ENCODE data around the gene SRM.
"Not testable (repeated sequence)": the region's sequence is repeated elsewhere in the genome, so short reads cannot be mapped to it uniquely, and the experiment has no call there.

The SRM gene

GRCh38 chr1:11059968-11060830, at the start of gene SRM:
SRM (minus strand) TSS chr1:11060018; CDS start chr1:11059943, 75 bp downstream.
- no peaks in the 10 kb centered on the region for H3K27me3 ChIP-seq (ENCODE audit: control insufficient read depth in 2 of 2, insufficient read depth in 2 of 2, low read length in 2 of 2)
- H3K4me3 ChIP-seq (ENCODE audit: low read length in 2 of 2), result peak within 1 kb of the TSS; percentile 72 to 86
- no peaks in the 10 kb centered on the region for H3K9me3 ChIP-seq (ENCODE audit: control insufficient read depth in 2 of 2, low read length in 2 of 2)
- H3K4me1 ChIP-seq (ENCODE audit: control insufficient read depth in 2 of 2, insufficient read depth in 2 of 2, low read length in 2 of 2), result peaks cover 8 to 14% of the 10 kb centered on the region in 2 donors
- H3K9ac ChIP-seq (ENCODE audit: low read depth in 1 of 2, low read length in 2 of 2), result peak within 1 kb of the TSS; percentile 69 to 80
- H3K27ac ChIP-seq (ENCODE audit: low read depth in 2 of 2, low read length in 2 of 2), result peak within 1 kb of the TSS; percentile 42 to 68
- H3K36me3 ChIP-seq (ENCODE audit: control insufficient read depth in 2 of 2, insufficient read depth in 2 of 2, low read length in 2 of 2), result peaks cover 7 to 13% of the 10 kb centered on the region in 2 donors

- Histone ChIP-seq H3K4me3 (ENCODE audit: low read length in 2 of 2) (no peak overlapping the region), H3K27me3 (ENCODE audit: control insufficient read depth in 2 of 2, insufficient read depth in 2 of 2, low read length in 2 of 2) (no peaks in the 10 kb centered on the region), H3K9me3 (ENCODE audit: control insufficient read depth in 2 of 2, low read length in 2 of 2) (no peaks in the 10 kb centered on the region), H3K36me3 (ENCODE audit: control insufficient read depth in 2 of 2, insufficient read depth in 2 of 2, low read length in 2 of 2) (peaks cover 51 to 59% of the 10 kb centered on the region in 2 donors), H3K9ac (ENCODE audit: low read depth in 1 of 2, low read length in 2 of 2) (no peak overlapping the region), H3K27ac (ENCODE audit: low read depth in 2 of 2, low read length in 2 of 2) (no peak overlapping the region), H3K4me1 (ENCODE audit: control insufficient read depth in 2 of 2, insufficient read depth in 2 of 2, low read length in 2 of 2) (no peaks in the 10 kb centered on the region)
Observed at GRCh38 chr1:11109047-11109760, 49.4 kb upstream of the SRM start.

GRCh38 chr1:11107599-11107998, 47.8 kb upstream of the SRM start:
- Histone ChIP-seq H3K27ac (ENCODE audit: low read depth in 2 of 2, low read length in 2 of 2) (no peak overlapping the region), H3K36me3 (ENCODE audit: control insufficient read depth in 2 of 2, insufficient read depth in 2 of 2, low read length in 2 of 2) (peaks cover 39 to 45% of the 10 kb centered on the region in 2 donors)

GRCh38 chr1:11105586-11105985, 45.8 kb upstream of the SRM start:
- no peaks in the 10 kb centered on the region for H3K9me3 ChIP-seq (ENCODE audit: control insufficient read depth in 2 of 2, low read length in 2 of 2)
- H3K9ac ChIP-seq (ENCODE audit: low read depth in 1 of 2, low read length in 2 of 2), result no peak overlapping the region
- H3K4me3 ChIP-seq (ENCODE audit: low read length in 2 of 2), result no peak overlapping the region
- H3K27me3 ChIP-seq (ENCODE audit: control insufficient read depth in 2 of 2, insufficient read depth in 2 of 2, low read length in 2 of 2), result no peaks in the 10 kb centered on the region
- H3K4me1 ChIP-seq (ENCODE audit: control insufficient read depth in 2 of 2, insufficient read depth in 2 of 2, low read length in 2 of 2), result no peaks in the 10 kb centered on the region
- peaks cover 31 to 32% of the 10 kb centered on the region in 2 donors for H3K36me3 ChIP-seq (ENCODE audit: control insufficient read depth in 2 of 2, insufficient read depth in 2 of 2, low read length in 2 of 2)
- no peak overlapping the region for H3K27ac ChIP-seq (ENCODE audit: low read depth in 2 of 2, low read length in 2 of 2)

More at GRCh38 chr1:11107599-11107998, 47.8 kb upstream of the SRM start:
- Histone ChIP-seq H3K4me3 (ENCODE audit: low read length in 2 of 2) (no peak overlapping the region), H3K9ac (ENCODE audit: low read depth in 1 of 2, low read length in 2 of 2) (no peak overlapping the region), H3K9me3 (ENCODE audit: control insufficient read depth in 2 of 2, low read length in 2 of 2) (no peaks in the 10 kb centered on the region), H3K27me3 (ENCODE audit: control insufficient read depth in 2 of 2, insufficient read depth in 2 of 2, low read length in 2 of 2) (no peaks in the 10 kb centered on the region), H3K4me1 (ENCODE audit: control insufficient read depth in 2 of 2, insufficient read depth in 2 of 2, low read length in 2 of 2) (no peaks in the 10 kb centered on the region)

- no peaks in the 10 kb centered on the region for H3K9me3 ChIP-seq (ENCODE audit: control insufficient read depth in 2 of 2, low read length in 2 of 2)
- H3K9ac ChIP-seq (ENCODE audit: low read depth in 1 of 2, low read length in 2 of 2), result no peak overlapping the region
- no peak overlapping the region for H3K27ac ChIP-seq (ENCODE audit: low read depth in 2 of 2, low read length in 2 of 2)
- no peak overlapping the region for H3K4me3 ChIP-seq (ENCODE audit: low read length in 2 of 2)
- no peaks in the 10 kb centered on the region for H3K27me3 ChIP-seq (ENCODE audit: control insufficient read depth in 2 of 2, insufficient read depth in 2 of 2, low read length in 2 of 2)
- peaks cover 5 to 10% of the 10 kb centered on the region in 2 donors for H3K36me3 ChIP-seq (ENCODE audit: control insufficient read depth in 2 of 2, insufficient read depth in 2 of 2, low read length in 2 of 2)
- peaks cover 6 to 7% of the 10 kb centered on the region in 2 donors for H3K4me1 ChIP-seq (ENCODE audit: control insufficient read depth in 2 of 2, insufficient read depth in 2 of 2, low read length in 2 of 2)
Observed at GRCh38 chr1:11101347-11101746, 41.5 kb upstream of the SRM start.

GRCh38 chr1:11100806-11101205, 41.0 kb upstream of the SRM start:
- not testable (repeated sequence) for H3K9ac ChIP-seq (ENCODE audit: low read depth in 1 of 2, low read length in 2 of 2); H3K27me3 ChIP-seq (ENCODE audit: control insufficient read depth in 2 of 2, insufficient read depth in 2 of 2, low read length in 2 of 2); H3K4me1 ChIP-seq (ENCODE audit: control insufficient read depth in 2 of 2, insufficient read depth in 2 of 2, low read length in 2 of 2); H3K9me3 ChIP-seq (ENCODE audit: control insufficient read depth in 2 of 2, low read length in 2 of 2); H3K27ac ChIP-seq (ENCODE audit: low read depth in 2 of 2, low read length in 2 of 2); H3K36me3 ChIP-seq (ENCODE audit: control insufficient read depth in 2 of 2, insufficient read depth in 2 of 2, low read length in 2 of 2); H3K4me3 ChIP-seq (ENCODE audit: low read length in 2 of 2)

- H3K4me1 ChIP-seq (ENCODE audit: control insufficient read depth in 2 of 2, insufficient read depth in 2 of 2, low read length in 2 of 2), result peaks cover 6 to 7% of the 10 kb centered on the region in 2 donors
- peak overlapping the region; percentile 89 to 94 for H3K9ac ChIP-seq (ENCODE audit: low read depth in 1 of 2, low read length in 2 of 2)
- H3K27ac ChIP-seq (ENCODE audit: low read depth in 2 of 2, low read length in 2 of 2), result peak overlapping the region; percentile 70 to 83
Observed at GRCh38 chr1:11100149-11100493, 40.3 kb upstream of the SRM start.

GRCh38 chr1:11099310-11100148, 39.7 kb upstream of the SRM start, which contains the start of gene EXOSC10:
EXOSC10 (minus strand) TSS chr1:11099869; CDS start chr1:11099831, 38 bp downstream.
- H3K4me3 ChIP-seq (ENCODE audit: low read length in 2 of 2), result peak within 1 kb of the TSS; percentile 94 to 96
- peaks cover 6 to 7% of the 10 kb centered on the region in 2 donors for H3K4me1 ChIP-seq (ENCODE audit: control insufficient read depth in 2 of 2, insufficient read depth in 2 of 2, low read length in 2 of 2)
- H3K27ac ChIP-seq (ENCODE audit: low read depth in 2 of 2, low read length in 2 of 2), result peak within 1 kb of the TSS; percentile 70 to 83
- H3K9me3 ChIP-seq (ENCODE audit: control insufficient read depth in 2 of 2, low read length in 2 of 2), result no peaks in the 10 kb centered on the region
- H3K9ac ChIP-seq (ENCODE audit: low read depth in 1 of 2, low read length in 2 of 2), result peak within 1 kb of the TSS; percentile 89 to 94
- H3K27me3 ChIP-seq (ENCODE audit: control insufficient read depth in 2 of 2, insufficient read depth in 2 of 2, low read length in 2 of 2), result no peaks in the 10 kb centered on the region
- H3K36me3 ChIP-seq (ENCODE audit: control insufficient read depth in 2 of 2, insufficient read depth in 2 of 2, low read length in 2 of 2), result peaks cover 3 to 11% of the 10 kb centered on the region in 2 donors

More at GRCh38 chr1:11100149-11100493, 40.3 kb upstream of the SRM start:
- H3K27me3 ChIP-seq (ENCODE audit: control insufficient read depth in 2 of 2, insufficient read depth in 2 of 2, low read length in 2 of 2), result no peaks in the 10 kb centered on the region
- no peaks in the 10 kb centered on the region for H3K9me3 ChIP-seq (ENCODE audit: control insufficient read depth in 2 of 2, low read length in 2 of 2)
- H3K36me3 ChIP-seq (ENCODE audit: control insufficient read depth in 2 of 2, insufficient read depth in 2 of 2, low read length in 2 of 2), result peaks cover 3 to 9% of the 10 kb centered on the region in 2 donors
- peak overlapping the region; percentile 94 to 96 for H3K4me3 ChIP-seq (ENCODE audit: low read length in 2 of 2)

GRCh38 chr1:11098931-11099309, 39.1 kb upstream of the SRM start:
- Histone ChIP-seq H3K36me3 (ENCODE audit: control insufficient read depth in 2 of 2, insufficient read depth in 2 of 2, low read length in 2 of 2) (peaks cover 3 to 17% of the 10 kb centered on the region in 2 donors), H3K4me3 (ENCODE audit: low read length in 2 of 2) (peak overlapping the region; percentile 94 to 96), H3K9me3 (ENCODE audit: control insufficient read depth in 2 of 2, low read length in 2 of 2) (no peaks in the 10 kb centered on the region), H3K9ac (ENCODE audit: low read depth in 1 of 2, low read length in 2 of 2) (peak overlapping the region; percentile 89 to 94), H3K27me3 (ENCODE audit: control insufficient read depth in 2 of 2, insufficient read depth in 2 of 2, low read length in 2 of 2) (no peaks in the 10 kb centered on the region), H3K4me1 (ENCODE audit: control insufficient read depth in 2 of 2, insufficient read depth in 2 of 2, low read length in 2 of 2) (peaks cover 6 to 7% of the 10 kb centered on the region in 2 donors), H3K27ac (ENCODE audit: low read depth in 2 of 2, low read length in 2 of 2) (peak overlapping the region; percentile 70 to 83)
